ENCODE measurements around the gene TAOK1. TPM values are rescaled to one million over a fixed set of nuclear protein-coding genes. Genes with fewer than 3 reads are reported as not detected.

Gene TAOK1
- total RNA-seq, 1 donor from 2014 or later = 81.1 TPM

- H3K4me3 Mint-ChIP-seq (ENCODE audit: unreplicated experiment) = no peak overlapping the region
- no peak for TF ChIP-seq CTCF (IDR thresholded peaks at IDR 0.05)
- no peaks in the 10 kb centered on the region for H3K27me3 Mint-ChIP-seq (ENCODE audit: unreplicated experiment)
- peaks cover 2% of the 10 kb centered on the region for H3K4me1 Mint-ChIP-seq (ENCODE audit: unreplicated experiment)
- H3K9me3 Mint-ChIP-seq (ENCODE audit: unreplicated experiment) = no peaks in the 10 kb centered on the region
- peaks cover 24% of the 10 kb centered on the region for H3K36me3 Mint-ChIP-seq (ENCODE audit: unreplicated experiment)
- H3K27ac Mint-ChIP-seq (ENCODE audit: unreplicated experiment) = no peak overlapping the region
- DNase-seq (ENCODE audit: extremely low spot score, unreplicated experiment) = no peak
These were observed 153.9 kb downstream of the TAOK1 start for GRCh38 chr17:29544066-29544465.

DNA sequence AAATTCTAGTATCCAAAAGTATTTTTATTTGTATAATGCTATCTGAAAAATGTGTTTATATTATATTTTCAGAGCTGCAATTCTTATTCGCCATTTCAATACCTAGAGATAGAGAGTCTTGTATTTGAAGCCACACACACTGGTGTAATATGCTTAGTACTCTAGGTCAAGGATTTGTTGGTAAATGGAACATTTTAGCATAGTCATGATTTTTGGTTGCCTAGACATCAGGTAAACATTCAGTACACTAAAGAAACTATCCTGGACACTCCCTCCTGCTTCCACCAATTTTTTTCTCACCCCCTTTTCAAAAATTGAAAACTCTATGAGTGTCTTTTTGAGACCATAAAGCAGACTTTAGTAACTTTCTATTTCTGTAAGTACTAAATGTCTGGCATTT, 155.9 kb downstream of the TAOK1 start:
- Mint-ChIP-seq H3K4me1 (ENCODE audit: unreplicated experiment) (peaks cover 11% of the 10 kb centered on the region), H3K36me3 (ENCODE audit: unreplicated experiment) (peaks cover 23% of the 10 kb centered on the region), H3K27ac (ENCODE audit: unreplicated experiment) (no peak overlapping the region), H3K27me3 (ENCODE audit: unreplicated experiment) (no peaks in the 10 kb centered on the region), H3K4me3 (ENCODE audit: unreplicated experiment) (no peak overlapping the region), H3K9me3 (ENCODE audit: unreplicated experiment) (no peaks in the 10 kb centered on the region)
- no peak for TF ChIP-seq CTCF (IDR thresholded peaks at IDR 0.05)
- no peak for DNase-seq (ENCODE audit: extremely low spot score, unreplicated experiment)

GRCh38 chr17:29546830-29547229, 156.7 kb downstream of the TAOK1 start:
- Mint-ChIP-seq H3K27ac (ENCODE audit: unreplicated experiment) (peak overlapping the region; percentile 20), H3K27me3 (ENCODE audit: unreplicated experiment) (no peaks in the 10 kb centered on the region), H3K4me1 (ENCODE audit: unreplicated experiment) (peaks cover 11% of the 10 kb centered on the region), H3K9me3 (ENCODE audit: unreplicated experiment) (no peaks in the 10 kb centered on the region), H3K36me3 (ENCODE audit: unreplicated experiment) (peaks cover 23% of the 10 kb centered on the region), H3K4me3 (ENCODE audit: unreplicated experiment) (no peak overlapping the region)
- TF ChIP-seq CTCF (IDR thresholded peaks at IDR 0.05) = no peak
- DNase-seq (ENCODE audit: extremely low spot score, unreplicated experiment) = no peak

- H3K27me3 Mint-ChIP-seq (ENCODE audit: unreplicated experiment) = no peaks in the 10 kb centered on the region
- DNase-seq (ENCODE audit: extremely low spot score, unreplicated experiment) = no peak
- H3K9me3 Mint-ChIP-seq (ENCODE audit: unreplicated experiment) = no peaks in the 10 kb centered on the region
- no peak overlapping the region for H3K4me3 Mint-ChIP-seq (ENCODE audit: unreplicated experiment)
- no peak for TF ChIP-seq CTCF (IDR thresholded peaks at IDR 0.05)
- H3K36me3 Mint-ChIP-seq (ENCODE audit: unreplicated experiment) = peaks cover 5% of the 10 kb centered on the region
- peaks cover 11% of the 10 kb centered on the region for H3K4me1 Mint-ChIP-seq (ENCODE audit: unreplicated experiment)
- no peak overlapping the region for H3K27ac Mint-ChIP-seq (ENCODE audit: unreplicated experiment)
These were observed 159.2 kb downstream of the TAOK1 start for GRCh38 chr17:29549177-29549923.

- H3K4me3 Mint-ChIP-seq (ENCODE audit: unreplicated experiment) = no peak overlapping the region
- no peak for TF ChIP-seq CTCF (IDR thresholded peaks at IDR 0.05)
- no peak overlapping the region for H3K27ac Mint-ChIP-seq (ENCODE audit: unreplicated experiment)
- H3K9me3 Mint-ChIP-seq (ENCODE audit: unreplicated experiment) = no peaks in the 10 kb centered on the region
- H3K27me3 Mint-ChIP-seq (ENCODE audit: unreplicated experiment) = no peaks in the 10 kb centered on the region
- no peaks in the 10 kb centered on the region for H3K36me3 Mint-ChIP-seq (ENCODE audit: unreplicated experiment)
- DNase-seq (ENCODE audit: extremely low spot score, unreplicated experiment) = no peak
- H3K4me1 Mint-ChIP-seq (ENCODE audit: unreplicated experiment) = no peaks in the 10 kb centered on the region
These were observed 165.7 kb downstream of the TAOK1 start for GRCh38 chr17:29555840-29556239.

Measured in osteocyte (in vitro differentiated cells).